H54 (cell line): ENCODE measurements around the gene RTKN2.

Source experiments
- DNase-seq: peaks from one replicate; pipeline ENCODE4 v3.0.0; 2011; ENCODE audit warnings: low spot score, mixed read lengths; ENCODE audit not compliant: insufficient read length
- FAIRE-seq: peaks from 3 replicates; lab custom pipeline; 2011; peaks lifted over from hg19 to GRCh38; lab: Jason Lieb, UNC
- POLR2A ChIP-seq: IDR thresholded peaks from 2 replicates; pipeline ENCODE4 v1.6.1; 2011; ENCODE audit warnings: low read depth, mild to moderate bottlenecking, low read length

RTKN2 gene

GRCh38 chr10:62277971-62278370, 9.3 kb upstream of the RTKN2 start:
- DNase-seq = no peak
- FAIRE-seq = no peak
- no peak for TF ChIP-seq POLR2A

DNA sequence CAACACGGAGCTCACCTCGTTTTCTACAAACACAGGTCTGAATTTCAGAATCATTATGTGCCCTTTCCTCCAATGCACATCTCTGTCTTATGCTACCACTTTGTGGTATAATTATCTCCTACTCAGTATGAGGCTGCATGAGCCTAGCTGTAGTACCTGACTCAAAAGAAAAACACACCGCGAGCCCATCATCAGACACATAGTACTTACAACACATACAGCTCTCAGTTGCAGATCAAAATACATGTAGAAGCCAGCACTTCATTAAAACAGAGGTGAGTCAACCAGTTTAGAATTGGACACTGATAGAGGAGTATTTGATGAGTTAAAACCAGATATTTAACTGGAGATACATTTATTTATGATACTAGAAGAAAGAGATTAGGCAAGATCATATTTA, 1.4 kb upstream of the RTKN2 start:
- DNase-seq (no peak), FAIRE-seq (no peak)
- TF ChIP-seq POLR2A = no peak

DNA sequence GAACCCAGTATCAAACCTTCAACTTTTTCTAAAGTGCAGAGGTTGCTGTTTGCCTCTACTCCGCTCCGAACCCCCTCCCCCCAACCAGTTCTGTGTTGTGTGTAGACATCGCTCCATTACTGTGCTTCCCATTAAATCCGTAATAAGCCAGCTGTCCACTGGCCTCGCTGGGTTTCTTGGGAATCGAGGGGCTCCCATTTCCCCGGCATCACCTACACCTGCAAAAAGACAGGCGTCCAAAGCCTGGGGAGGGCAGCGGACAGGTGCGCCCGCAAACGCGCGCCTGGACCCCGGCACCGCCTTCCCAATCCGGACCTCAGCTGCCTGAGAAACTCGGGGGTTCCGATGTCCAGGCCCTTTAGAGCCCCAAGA, 631 bp downstream of the RTKN2 start:
- DNase-seq = no peak
- FAIRE-seq = no peak

DNA sequence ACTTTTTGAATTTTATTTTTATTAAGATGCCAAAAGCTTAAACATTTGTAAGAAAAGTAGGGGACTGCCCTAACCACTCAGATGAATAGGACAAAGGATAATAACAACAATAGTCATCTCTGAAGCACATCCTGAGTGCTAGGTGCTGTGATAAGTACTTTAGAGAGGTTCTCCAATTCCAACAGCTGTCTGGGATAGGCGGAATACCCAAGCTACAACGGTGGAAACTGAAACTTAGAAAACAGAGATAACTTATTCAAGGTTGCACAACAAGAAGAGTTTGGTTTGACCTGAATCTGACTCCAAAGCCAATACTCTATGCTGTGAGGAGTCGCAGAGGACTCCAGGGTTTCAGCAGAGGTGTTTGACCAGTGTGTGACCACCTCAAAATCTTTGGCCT, 2.0 kb downstream of the RTKN2 start:
- FAIRE-seq (no peak), DNase-seq (no peak)
- no peak for TF ChIP-seq POLR2A

More for the DNA sequence above, 631 bp downstream of the RTKN2 start:
- TF ChIP-seq POLR2A = no peak

GRCh38 chr10:62266147-62266546, 2.5 kb downstream of the RTKN2 start:
- TF ChIP-seq POLR2A = no peak
- peak; percentile 75 for FAIRE-seq
- DNase-seq = no peak

GRCh38 chr10:62264702-62265436, 3.8 kb downstream of the RTKN2 start:
- peak; percentile 100 for FAIRE-seq
- DNase-seq = peak; percentile 52
- no peak for TF ChIP-seq POLR2A

DNA sequence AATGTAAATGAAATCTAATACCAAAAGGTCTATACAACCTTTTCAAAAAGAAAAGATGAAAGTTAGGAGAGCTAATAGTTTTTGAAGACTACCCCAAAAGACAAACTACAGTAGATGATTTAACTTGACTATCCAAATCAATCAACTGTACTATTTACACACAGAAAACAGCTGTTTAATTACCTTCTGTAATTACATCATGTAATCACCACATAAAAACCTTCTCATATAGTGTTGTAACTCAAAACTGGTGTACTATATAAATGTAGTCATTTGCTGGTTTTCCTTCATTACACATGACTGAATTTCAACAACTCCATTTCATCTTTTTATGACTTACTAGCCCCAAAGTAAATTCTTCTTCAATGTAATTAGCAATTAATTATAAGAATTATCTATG, 4.5 kb downstream of the RTKN2 start:
- FAIRE-seq = no peak
- TF ChIP-seq POLR2A = no peak

GRCh38 chr10:62261666-62262065, 7.0 kb downstream of the RTKN2 start:
- TF ChIP-seq POLR2A = no peak
- peak; percentile 66 for FAIRE-seq
- DNase-seq = no peak

More for the DNA sequence above, 4.5 kb downstream of the RTKN2 start:
- DNase-seq = no peak

DNA sequence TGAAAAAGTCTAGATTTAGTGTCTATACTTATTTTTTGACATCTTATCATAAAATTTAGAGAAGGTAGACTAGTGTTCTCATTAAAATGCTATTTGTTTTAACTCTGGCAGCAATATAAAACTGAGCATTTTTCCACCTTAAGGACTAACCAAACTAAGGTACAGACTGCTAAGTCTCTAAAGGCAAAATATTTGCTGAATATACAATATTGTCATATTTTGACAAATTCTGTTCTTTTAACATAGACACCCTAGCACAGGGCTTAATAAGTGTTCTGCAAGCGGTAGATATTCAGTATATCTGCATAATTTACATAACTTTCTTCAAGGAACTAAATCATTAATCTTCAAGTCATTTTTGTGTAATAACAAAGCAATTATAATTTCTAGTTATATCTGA, 8.6 kb downstream of the RTKN2 start:
- TF ChIP-seq POLR2A = no peak
- FAIRE-seq = peak; percentile 62
- DNase-seq = no peak

GRCh38 chr10:62259456-62259855, 9.2 kb downstream of the RTKN2 start:
- FAIRE-seq = no peak
- no peak for DNase-seq
- no peak for TF ChIP-seq POLR2A

DNA sequence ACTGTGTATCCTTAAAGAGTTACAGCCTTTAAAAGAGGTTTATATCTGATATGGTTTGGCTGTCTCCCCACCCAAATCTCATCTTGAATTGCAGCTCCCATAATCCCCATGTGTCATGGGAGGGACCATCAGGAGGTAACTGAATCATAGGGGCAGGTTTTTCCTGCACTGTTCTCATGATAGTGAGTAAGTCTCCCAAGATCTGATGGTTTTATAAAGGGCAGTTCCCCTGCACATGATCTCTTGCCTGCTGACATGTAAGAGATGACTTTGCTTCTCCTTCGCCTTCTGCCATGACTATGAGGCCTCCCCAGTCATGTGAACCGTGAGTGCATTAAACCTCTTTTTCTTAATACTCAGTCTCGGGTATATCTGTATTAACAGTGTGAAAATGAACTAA, 9.7 kb downstream of the RTKN2 start:
- DNase-seq (no peak), FAIRE-seq (peak; percentile 74)
- no peak for TF ChIP-seq POLR2A

DNA sequence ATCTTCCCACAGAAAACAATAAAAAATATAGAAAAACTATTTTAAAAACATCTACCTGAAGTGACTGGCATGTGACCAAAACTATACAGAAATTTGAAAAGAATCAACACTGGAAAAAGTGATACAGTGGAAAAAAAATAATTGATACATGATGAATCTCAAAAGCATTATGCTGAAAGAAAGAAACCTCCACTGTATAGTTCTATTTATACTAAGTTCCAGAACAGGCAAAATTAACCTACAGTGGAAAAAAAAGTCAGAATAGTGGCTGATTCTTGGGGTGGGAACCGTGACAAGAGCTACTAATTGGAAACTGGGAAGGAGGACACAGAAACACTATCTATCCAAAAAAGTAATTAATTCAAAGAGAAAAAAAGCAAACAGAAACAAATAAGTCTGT, 14.9 kb downstream of the RTKN2 start:
- TF ChIP-seq POLR2A = no peak
- FAIRE-seq (peak; percentile 11), DNase-seq (no peak)

DNA sequence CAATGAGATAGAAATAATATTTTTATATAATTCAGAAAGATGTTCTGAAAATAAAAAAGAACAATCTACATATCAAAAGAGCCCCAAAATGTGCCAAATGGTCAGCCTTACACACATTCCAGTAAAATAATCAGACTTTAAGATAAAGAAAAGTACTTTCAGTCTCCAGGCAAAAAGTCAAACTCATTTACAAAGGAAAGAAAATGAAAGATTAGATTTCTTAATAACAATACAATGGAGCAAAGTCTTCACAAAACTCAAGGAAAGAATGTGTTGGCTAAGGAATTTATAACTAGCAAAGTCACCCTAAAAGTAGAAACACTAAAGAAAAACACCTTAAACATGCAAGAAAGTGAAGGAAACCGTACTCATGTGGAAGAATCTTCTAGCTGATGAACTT, 16.6 kb downstream of the RTKN2 start:
- FAIRE-seq (peak; percentile 43), DNase-seq (no peak)
- no peak for TF ChIP-seq POLR2A

DNA sequence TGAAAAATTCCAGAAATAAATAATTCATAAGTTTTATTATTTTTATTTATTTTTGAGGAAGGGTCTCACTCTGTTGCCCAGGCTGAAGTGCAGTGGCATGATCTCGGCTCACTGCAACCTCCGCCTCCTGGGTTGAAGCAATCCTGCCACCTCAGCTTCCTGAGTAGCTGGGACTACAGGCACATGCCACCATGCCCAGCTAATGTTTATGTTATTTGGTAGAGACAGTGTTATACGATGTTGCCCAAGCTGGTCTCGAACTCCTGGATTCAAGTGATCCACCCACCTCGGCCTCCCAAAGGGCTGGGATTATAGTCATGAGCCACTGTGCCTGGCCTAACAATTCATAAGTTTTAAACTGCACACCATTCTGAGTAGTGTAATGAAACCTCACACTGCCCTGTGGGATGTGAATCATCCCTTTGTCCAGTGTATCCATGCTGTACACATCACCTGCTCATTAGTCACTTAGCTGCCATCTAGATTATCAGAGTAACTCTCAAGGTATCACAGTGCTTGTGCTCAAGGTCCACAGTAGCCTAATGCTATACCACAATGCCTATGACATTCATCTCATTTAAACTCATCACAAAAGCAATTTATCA, 17.9 kb downstream of the RTKN2 start:
- FAIRE-seq (peak; percentile 100), DNase-seq (no peak)
- no peak for TF ChIP-seq POLR2A

DNA sequence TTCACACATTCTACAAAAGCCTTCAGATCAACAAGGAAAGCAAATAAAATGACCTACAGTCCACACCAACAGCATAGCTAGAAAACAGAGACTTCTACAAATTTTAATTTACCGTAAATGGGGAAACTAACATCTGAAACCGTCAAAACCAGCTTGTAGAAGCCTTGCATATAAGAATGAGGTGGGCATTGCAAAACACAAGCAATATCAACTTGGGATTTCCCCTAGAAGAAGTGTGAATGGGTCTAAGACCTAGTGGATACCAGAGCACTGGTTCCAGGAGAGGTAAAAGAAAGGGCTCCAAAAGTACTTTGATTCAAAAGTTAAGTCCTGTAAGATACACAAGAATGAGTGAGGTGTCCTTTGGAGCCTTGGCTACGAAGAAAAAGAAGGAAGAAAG, 18.7 kb downstream of the RTKN2 start:
- DNase-seq (no peak), FAIRE-seq (peak; percentile 81)
- no peak for TF ChIP-seq POLR2A

GRCh38 chr10:62248465-62248864, 20.2 kb downstream of the RTKN2 start:
- no peak for TF ChIP-seq POLR2A
- FAIRE-seq (no peak), DNase-seq (no peak)
